Measurements from ENCODE around the gene GNAI3.

The GNAI3 gene

DNA sequence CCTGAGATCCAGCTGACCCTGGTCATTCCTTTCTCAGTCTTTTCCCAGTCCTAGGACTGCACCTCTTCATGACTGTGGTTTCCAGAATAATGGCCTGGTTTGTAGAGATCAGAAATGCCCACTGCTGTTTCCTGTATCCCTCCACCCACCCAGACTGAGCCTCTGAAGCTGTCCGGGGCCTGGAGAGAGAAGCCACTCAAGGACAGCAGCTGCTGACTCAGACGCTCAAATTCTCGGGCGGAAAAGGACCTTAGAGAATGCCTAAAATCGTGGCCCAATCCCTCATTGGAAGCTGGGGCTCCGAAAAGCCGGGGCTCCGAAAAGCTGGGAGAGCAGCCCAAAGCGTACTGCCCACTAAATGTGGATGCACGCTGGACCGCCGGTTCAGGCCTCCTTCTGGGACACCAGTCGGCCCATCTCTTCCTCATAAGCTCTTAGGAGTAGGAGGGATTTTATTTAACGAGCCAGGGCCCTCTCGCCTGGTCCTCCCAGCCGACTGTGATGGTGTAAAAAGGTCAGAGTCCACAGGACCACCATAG, 16.5 kb upstream of the GNAI3 start:
- peak overlapping the region; percentile 62; the same call in 1 of the 2 replicates for H3K4me2 ChIP-seq (ENCODE audit: low read length)
- no peaks in the 10 kb centered on the region for H3K9me3 ChIP-seq (ENCODE audit: low read length)
- no peaks in the 10 kb centered on the region for H3K9me2 ChIP-seq (ENCODE audit: low read depth, low read length)
- no peaks in the 10 kb centered on the region for H3K79me2 ChIP-seq (ENCODE audit: insufficient read depth, low read length)
- no peaks in the 10 kb centered on the region for H4K20me1 ChIP-seq (ENCODE audit: insufficient read depth, low read length)
- TF ChIP-seq CTCF (IDR thresholded peaks at IDR 0.05; ENCODE audit: low read length) (no peak), EZH2 (IDR thresholded peaks at IDR 0.05; ENCODE audit: borderline replicate concordance, low read length) (no peak)
- 0 out of 2 replicates have a peak, but pooled peaks cover 5% of the 10 kb centered on the region for H3K27me3 ChIP-seq (ENCODE audit: insufficient read depth, low read length)
- no peak overlapping the region for H3K9ac ChIP-seq (ENCODE audit: low read length)
- no peak overlapping the region for H3K27ac ChIP-seq (ENCODE audit: low read depth, low read length, poor library complexity, severe bottlenecking)
- no peaks in the 10 kb centered on the region for H3K36me3 ChIP-seq (ENCODE audit: insufficient read depth, low read length)
- no peak overlapping the region for H3K4me3 ChIP-seq (ENCODE audit: low read depth, low read length, poor library complexity, severe bottlenecking)
- H3K4me1 ChIP-seq (ENCODE audit: insufficient read depth, low read length, severe bottlenecking) = peaks cover 9% of the 10 kb centered on the region
- no peaks in the 10 kb centered on the region for H3F3A ChIP-seq (ENCODE audit: insufficient read depth, low read length)
- no peak overlapping the region for H2AFZ ChIP-seq (ENCODE audit: low read length)

DNA sequence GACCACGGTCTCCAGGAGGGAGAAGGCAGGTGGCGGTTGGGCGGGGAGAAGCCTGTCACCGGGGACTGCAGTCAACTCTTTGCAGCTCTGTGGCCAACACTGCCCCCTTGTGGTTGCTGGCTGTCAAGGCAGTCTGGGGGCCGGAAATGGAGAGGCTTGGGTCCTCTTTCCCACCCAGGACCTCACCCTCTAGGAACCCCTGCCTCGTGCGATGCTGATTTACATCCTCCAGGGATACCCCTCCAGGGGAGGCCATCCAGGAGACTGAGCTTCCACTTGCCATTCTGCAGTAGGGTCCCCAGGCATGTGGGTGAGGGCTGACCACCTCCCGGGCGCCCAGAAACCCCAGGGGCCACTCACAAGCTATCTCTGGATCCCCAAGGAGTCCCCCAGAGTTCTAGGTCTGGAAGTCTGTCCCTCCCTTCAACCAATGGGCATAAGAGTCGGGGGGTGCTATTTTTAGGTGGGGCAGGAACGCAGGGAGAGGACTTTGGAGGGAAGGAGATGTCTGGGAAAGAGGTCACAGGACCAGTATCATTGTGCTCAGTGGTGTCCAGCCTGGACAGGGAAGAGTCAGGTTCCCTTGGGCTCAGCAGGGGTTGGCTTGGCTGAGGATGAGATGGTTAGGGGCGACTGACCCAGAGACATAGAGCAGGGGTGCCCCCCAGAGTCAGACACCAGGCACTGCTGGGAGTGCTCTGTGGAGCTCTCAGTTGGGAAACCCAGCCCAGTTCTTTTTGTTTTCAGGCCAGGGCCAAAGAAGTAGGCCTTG, 15.9 kb upstream of the GNAI3 start:
- no peak overlapping the region for H3K27ac ChIP-seq (ENCODE audit: low read depth, low read length, poor library complexity, severe bottlenecking)
- H3K9ac ChIP-seq (ENCODE audit: low read length) = no peak overlapping the region; the same call in 1 of the 2 replicates
- H3K79me2 ChIP-seq (ENCODE audit: insufficient read depth, low read length) = no peaks in the 10 kb centered on the region
- no peaks in the 10 kb centered on the region for H3K9me3 ChIP-seq (ENCODE audit: low read length)
- H3K4me3 ChIP-seq (ENCODE audit: low read depth, low read length, poor library complexity, severe bottlenecking) = peak overlapping the region; percentile 37
- H2AFZ ChIP-seq (ENCODE audit: low read length) = peak overlapping the region; percentile 82
- no peaks in the 10 kb centered on the region for H3K9me2 ChIP-seq (ENCODE audit: low read depth, low read length)
- no peaks in the 10 kb centered on the region for H4K20me1 ChIP-seq (ENCODE audit: insufficient read depth, low read length)
- H3K27me3 ChIP-seq (ENCODE audit: insufficient read depth, low read length) = 0 out of 2 replicates have a peak, but pooled peaks cover 2% of the 10 kb centered on the region
- peak overlapping the region; percentile 62 for H3K4me2 ChIP-seq (ENCODE audit: low read length)
- TF ChIP-seq CTCF (IDR thresholded peaks at IDR 0.05; ENCODE audit: low read length) (peak; percentile 77), EZH2 (IDR thresholded peaks at IDR 0.05; ENCODE audit: borderline replicate concordance, low read length) (no peak)
- no peaks in the 10 kb centered on the region for H3F3A ChIP-seq (ENCODE audit: insufficient read depth, low read length)
- peaks cover 9% of the 10 kb centered on the region for H3K4me1 ChIP-seq (ENCODE audit: insufficient read depth, low read length, severe bottlenecking)
- H3K36me3 ChIP-seq (ENCODE audit: insufficient read depth, low read length) = no peaks in the 10 kb centered on the region

DNA sequence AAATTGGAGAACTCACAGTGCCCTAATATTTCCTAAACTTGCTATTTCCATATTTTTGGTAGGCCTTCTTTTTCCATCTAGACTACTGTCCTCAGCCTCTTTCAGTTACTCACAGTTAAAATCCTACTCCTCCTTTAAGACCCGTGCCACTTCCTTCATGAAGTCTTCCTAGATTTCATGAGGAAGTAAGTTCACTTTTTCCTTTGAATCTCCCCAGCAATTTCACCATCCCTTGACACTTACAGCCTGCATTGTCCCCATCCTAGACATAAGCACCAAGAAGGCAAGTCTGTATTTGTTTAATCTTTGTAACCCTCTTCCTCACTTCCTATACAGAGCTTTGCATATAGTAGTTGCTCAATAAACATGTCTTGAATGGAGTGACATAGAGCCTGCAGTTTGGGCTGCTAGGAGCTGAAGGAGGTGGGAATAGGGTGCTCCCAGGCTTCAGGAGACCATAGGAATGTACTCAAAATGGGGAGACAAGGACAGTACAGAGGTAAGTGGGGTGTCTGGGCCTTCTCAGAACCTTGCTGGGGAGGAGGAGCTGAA, 14.0 kb upstream of the GNAI3 start:
- H2AFZ ChIP-seq (ENCODE audit: low read length) = no peak overlapping the region
- no peak overlapping the region for H3K4me2 ChIP-seq (ENCODE audit: low read length)
- H3K36me3 ChIP-seq (ENCODE audit: insufficient read depth, low read length) = no peaks in the 10 kb centered on the region
- H3K27me3 ChIP-seq (ENCODE audit: insufficient read depth, low read length) = no peaks in the 10 kb centered on the region; the same call in 1 of the 2 replicates
- no peak overlapping the region for H3K27ac ChIP-seq (ENCODE audit: low read depth, low read length, poor library complexity, severe bottlenecking)
- no peak overlapping the region for H3K9ac ChIP-seq (ENCODE audit: low read length)
- no peaks in the 10 kb centered on the region for H3K79me2 ChIP-seq (ENCODE audit: insufficient read depth, low read length)
- TF ChIP-seq CTCF (IDR thresholded peaks at IDR 0.05; ENCODE audit: low read length) (no peak), EZH2 (IDR thresholded peaks at IDR 0.05; ENCODE audit: borderline replicate concordance, low read length) (no peak)
- no peaks in the 10 kb centered on the region for H4K20me1 ChIP-seq (ENCODE audit: insufficient read depth, low read length)
- H3K9me3 ChIP-seq (ENCODE audit: low read length) = no peaks in the 10 kb centered on the region
- no peak overlapping the region for H3K4me3 ChIP-seq (ENCODE audit: low read depth, low read length, poor library complexity, severe bottlenecking)
- peaks cover 9% of the 10 kb centered on the region for H3K4me1 ChIP-seq (ENCODE audit: insufficient read depth, low read length, severe bottlenecking)
- no peaks in the 10 kb centered on the region for H3F3A ChIP-seq (ENCODE audit: insufficient read depth, low read length)
- H3K9me2 ChIP-seq (ENCODE audit: low read depth, low read length) = no peaks in the 10 kb centered on the region
